Muscle of leg (tissue), 11 donors: ENCODE data around the gene POLD4. TPM values are rescaled to one million over a fixed set of nuclear protein-coding genes. Genes with fewer than 3 reads are reported as not detected.
A peak's percentile ranks its signal among the peaks of the same experiment; 100 is the strongest.

Experiments used
- DNase-seq: peaks from one replicate; pipeline ENCODE4 v3.0.0; 2013
- H3K27ac ChIP-seq: one replicate; pipeline ENCODE4 v1.5.1; 2013; ENCODE audit warnings: mild to moderate bottlenecking, low read length, control low read depth
- H3K27me3 ChIP-seq: one replicate; pipeline ENCODE4 v1.6.1; 2013; ENCODE audit warnings: low read length; ENCODE audit not compliant: control insufficient read depth, insufficient read depth
- H3K36me3 ChIP-seq: one replicate; pipeline ENCODE4 v1.6.1; 2013; ENCODE audit warnings: low read length; ENCODE audit not compliant: control insufficient read depth, insufficient read depth
- H3K4me1 ChIP-seq: one replicate; pipeline ENCODE4 v1.6.1; 2013; ENCODE audit warnings: low read length; ENCODE audit not compliant: control insufficient read depth, insufficient read depth
- H3K4me3 ChIP-seq: one replicate; pipeline ENCODE4 v1.5.1; 2013; ENCODE audit warnings: low read length, control low read depth
- H3K9me3 ChIP-seq: replicated peaks from 2 replicates; pipeline ENCODE4 v1.6.1; 2013; ENCODE audit warnings: low read depth, low read length; ENCODE audit not compliant: control insufficient read depth
- WGBS: methylation state at CpG from one replicate; pipeline ENCODE4 v1.1.5; 2013; ENCODE audit warnings: missing lambda C conversion rate; ENCODE audit not compliant: insufficient coverage; 5-methylcytosine and 5-hydroxymethylcytosine counted together
- polyA plus RNA-seq, 8 donors: library from polyadenylated mRNA; unstranded; fragments of 120-200 nt; gene quantifications; one replicate each; pipeline versions ENCODE4 v1.2.1 to v1.2.3, GENCODE V29; 2013; ENCODE audit warnings: inconsistent platforms in 1 of 8, low replicate concordance in 1 of 8; ENCODE audit not compliant: insufficient read length in 8 of 8, insufficient read depth in 1 of 8
- total RNA-seq: library from RNA; stranded (reverse); fragments of 120-200 nt; gene quantifications from one replicate; pipeline ENCODE4 v1.2.4, GENCODE V29; 2013

POLD4 gene
- total and polyA plus RNA-seq, 9 donors: 24.6 to 53.6 (median 32.7) TPM

- Histone ChIP-seq H3K4me3 (no peak overlapping the region), H3K4me1 (peaks cover 44% of the 10 kb centered on the region), H3K36me3 (peaks cover 56% of the 10 kb centered on the region), H3K27ac (no peak overlapping the region), H3K27me3 (no peaks in the 10 kb centered on the region), H3K9me3 (no peaks in the 10 kb centered on the region)
- WGBS: 85% methylated on average over 27 of the region's 31 CpGs
- no peak for DNase-seq
These were observed 45.6 kb upstream of the POLD4 start for GRCh38 chr11:67398661-67399563.

- Histone ChIP-seq H3K36me3 (peaks cover 62% of the 10 kb centered on the region), H3K4me3 (no peak overlapping the region), H3K27ac (no peak overlapping the region), H3K9me3 (no peaks in the 10 kb centered on the region), H3K4me1 (peaks cover 43% of the 10 kb centered on the region), H3K27me3 (no peaks in the 10 kb centered on the region)
- DNase-seq: no peak
- 75% methylated on average over 19 of the region's 24 CpGs for WGBS
These were observed 44.8 kb upstream of the POLD4 start for GRCh38 chr11:67397986-67398660.

- Histone ChIP-seq H3K9me3 (no peaks in the 10 kb centered on the region), H3K27ac (no peak overlapping the region), H3K36me3 (peaks cover 62% of the 10 kb centered on the region), H3K27me3 (no peaks in the 10 kb centered on the region), H3K4me1 (peaks cover 41% of the 10 kb centered on the region), H3K4me3 (no peak overlapping the region)
- 45% methylated on average over 5 of the region's 6 CpGs for WGBS
- DNase-seq: no peak
These were observed 44.2 kb upstream of the POLD4 start for GRCh38 chr11:67397536-67397935.

GRCh38 chr11:67396587-67397389 is 43.4 kb upstream of the POLD4 start:
- 6% methylated on average over 3 of the region's 13 CpGs for WGBS
- Histone ChIP-seq H3K4me1 (peaks cover 39% of the 10 kb centered on the region), H3K4me3 (no peak overlapping the region), H3K27ac (peak overlapping the region; percentile 42), H3K36me3 (peaks cover 62% of the 10 kb centered on the region), H3K27me3 (no peaks in the 10 kb centered on the region), H3K9me3 (no peaks in the 10 kb centered on the region)
- DNase-seq: no peak

GRCh38 chr11:67396259-67396581 is 42.9 kb upstream of the POLD4 start:
- 58% methylated on average over 6 of the region's 7 CpGs for WGBS
- peaks cover 39% of the 10 kb centered on the region for H3K4me1 ChIP-seq

GRCh38 chr11:67395555-67396258 is 42.4 kb upstream of the POLD4 start:
- H3K36me3 ChIP-seq: peaks cover 62% of the 10 kb centered on the region
- no peak overlapping the region for H3K4me3 ChIP-seq
- peaks cover 39% of the 10 kb centered on the region for H3K4me1 ChIP-seq
- no peaks in the 10 kb centered on the region for H3K9me3 ChIP-seq
- no peak for DNase-seq
- 64% methylated on average over 13 of the region's 19 CpGs for WGBS
- no peak overlapping the region for H3K27ac ChIP-seq
- H3K27me3 ChIP-seq: no peaks in the 10 kb centered on the region

More at GRCh38 chr11:67396259-67396581, 42.9 kb upstream of the POLD4 start:
- Histone ChIP-seq H3K27ac (no peak overlapping the region), H3K36me3 (peaks cover 62% of the 10 kb centered on the region), H3K9me3 (no peaks in the 10 kb centered on the region), H3K4me3 (no peak overlapping the region), H3K27me3 (no peaks in the 10 kb centered on the region)
- DNase-seq: no peak

GRCh38 chr11:67393990-67394389 is 40.6 kb upstream of the POLD4 start:
- Histone ChIP-seq H3K4me1 (peaks cover 29% of the 10 kb centered on the region), H3K36me3 (peaks cover 48% of the 10 kb centered on the region), H3K9me3 (no peaks in the 10 kb centered on the region), H3K27me3 (no peaks in the 10 kb centered on the region), H3K4me3 (no peak overlapping the region), H3K27ac (no peak overlapping the region)
- no peak for DNase-seq
- 60% methylated on average over 5 of the region's 5 CpGs for WGBS

GRCh38 chr11:67393437-67393836 is 40.1 kb upstream of the POLD4 start:
- 93% methylated on average over 17 of the region's 18 CpGs for WGBS
- Histone ChIP-seq H3K36me3 (peaks cover 43% of the 10 kb centered on the region), H3K4me3 (no peak overlapping the region), H3K4me1 (peaks cover 29% of the 10 kb centered on the region), H3K9me3 (no peaks in the 10 kb centered on the region), H3K27me3 (no peaks in the 10 kb centered on the region), H3K27ac (no peak overlapping the region)
- no peak for DNase-seq

- 9% methylated on average over 26 of the region's 31 CpGs for WGBS
- peak overlapping the region; percentile 31 for H3K27ac ChIP-seq
These were observed 38.9 kb upstream of the POLD4 start for GRCh38 chr11:67392183-67392715.

More at GRCh38 chr11:67392183-67392715, 38.9 kb upstream of the POLD4 start:
- Histone ChIP-seq H3K36me3 (peaks cover 31% of the 10 kb centered on the region), H3K4me3 (peak overlapping the region; percentile 84), H3K9me3 (no peaks in the 10 kb centered on the region), H3K27me3 (no peaks in the 10 kb centered on the region), H3K4me1 (peaks cover 27% of the 10 kb centered on the region)
- no peak for DNase-seq
